Esophagus muscularis mucosa (tissue), 3 donors: ENCODE data around the gene ARHGEF7.

Experiments used
- CTCF ChIP-seq, 3 experiments: fragments of 200-600 bp in 2 of 3; fragments of 450-650 bp in 1 of 3; sonication (generic) in 2 of 3; IDR thresholded peaks; one replicate each; pipeline ENCODE4 v1.5.1; 2017 to 2019; ENCODE audit warnings: antibody characterized with exemption in 3 of 3, mild to moderate bottlenecking in 2 of 3, moderate library complexity in 1 of 3
- POLR2A ChIP-seq: fragments of 450-650 bp; IDR thresholded peaks from one replicate; pipeline ENCODE4 v1.6.1; 2017; ENCODE audit warnings: antibody characterized with exemption, moderate library complexity, mild to moderate bottlenecking, low read depth

- no peak for TF ChIP-seq POLR2A
- TF ChIP-seq CTCF (IDR thresholded peaks at IDR 0.05), result no peak
Observed at GRCh38 chr13:111265006-111265700, 150.0 kb downstream of the ARHGEF7 start.
